HepG2 (cell line): ENCODE results near the gene WDFY1. TPM values are rescaled to one million over a fixed set of nuclear protein-coding genes. Genes with fewer than 3 reads are reported as not detected.
A peak's percentile ranks its signal among the peaks of the same experiment; 100 is the strongest.

Source experiments
- CENPX ChIP-seq: sonication (generic); formaldehyde crosslinking; IDR thresholded peaks from 2 replicates; pipeline ENCODE4 v1.9.0; 2021; ENCODE audit warnings: mild to moderate bottlenecking, missing genetic modification reagents, moderate library complexity
- CHCHD3 ChIP-seq: sonication (generic); formaldehyde crosslinking; IDR thresholded peaks from 2 replicates; pipeline ENCODE4 v1.8.0; 2022; ENCODE audit warnings: mild to moderate bottlenecking, missing genetic modification reagents, moderate library complexity
- HNF4A ChIP-seq: sonication (generic); formaldehyde crosslinking; IDR thresholded peaks from 2 replicates; pipeline ENCODE4 v1.4.0; 2020; ENCODE audit warnings: missing genetic modification reagents
- MTA3 ChIP-seq: sonication (generic); formaldehyde crosslinking; IDR thresholded peaks from 2 replicates; pipeline ENCODE4 v1.4.0; 2020; ENCODE audit warnings: missing genetic modification reagents
- MXI1 ChIP-seq: IDR thresholded peaks from 3 replicates; pipeline ENCODE4 v1.6.1; 2012; ENCODE audit warnings: low read depth, low read length, inconsistent platforms, borderline replicate concordance
- NFE2 ChIP-seq: sonication (generic); formaldehyde crosslinking; IDR thresholded peaks from 2 replicates; pipeline ENCODE4 v1.4.0; 2020; ENCODE audit warnings: missing genetic modification reagents
- NR1H2 ChIP-seq: sonication (generic); formaldehyde crosslinking; IDR thresholded peaks from 2 replicates; pipeline ENCODE4 v1.8.1; 2022; ENCODE audit warnings: low read depth, missing genetic modification reagents, borderline replicate concordance
- NR2F6 ChIP-seq, 2 experiments: IDR thresholded peaks; 2 replicates each; pipeline ENCODE4 v1.6.1; 2016; ENCODE audit warnings: antibody characterized with exemption in 1 of 2, mild to moderate bottlenecking in 1 of 2
- PAWR ChIP-seq: sonication (generic); formaldehyde crosslinking; IDR thresholded peaks from 2 replicates; pipeline ENCODE4 v1.4.0; 2020; ENCODE audit warnings: missing genetic modification reagents, mild to moderate bottlenecking, borderline replicate concordance
- RELA ChIP-seq: sonication (generic); formaldehyde crosslinking; IDR thresholded peaks from 2 replicates; pipeline ENCODE4 v1.4.0; 2020; ENCODE audit warnings: missing genetic modification reagents
- SIN3A ChIP-seq: IDR thresholded peaks from 2 replicates; pipeline ENCODE4 v1.6.1; 2011; ENCODE audit warnings: low read depth, mild to moderate bottlenecking, control low read depth, low read length, borderline replicate concordance
- SOX6 ChIP-seq, 2 experiments: fragments of 450-650 bp in 1 of 2; sonication (generic) in 1 of 2; formaldehyde crosslinking in 1 of 2; IDR thresholded peaks; 2 replicates each; pipeline versions ENCODE4 v1.4.0 to v1.6.1; 2017 to 2020; ENCODE audit warnings: antibody characterized with exemption in 1 of 2, mild to moderate bottlenecking in 1 of 2, missing genetic modification reagents in 1 of 2
- ZBTB33 ChIP-seq: sonication (generic); formaldehyde crosslinking; IDR thresholded peaks from 2 replicates; pipeline ENCODE4 v1.4.0; 2020; ENCODE audit warnings: missing genetic modification reagents
- ZEB1 ChIP-seq: IDR thresholded peaks from 2 replicates; pipeline ENCODE4 v1.6.1; 2012; ENCODE audit warnings: mild to moderate bottlenecking, low read depth, inconsistent platforms; ENCODE audit not compliant: insufficient replicate concordance
- ZFP37 ChIP-seq: sonication (generic); formaldehyde crosslinking; IDR thresholded peaks from 2 replicates; pipeline ENCODE4 v1.4.0; 2020; ENCODE audit warnings: missing genetic modification reagents, borderline replicate concordance
- ZNF121 ChIP-seq: sonication (generic); formaldehyde crosslinking; IDR thresholded peaks from 2 replicates; pipeline ENCODE4 v1.5.0; 2020; ENCODE audit warnings: mild to moderate bottlenecking, missing genetic modification reagents
- ZNF773 ChIP-seq: sonication (generic); formaldehyde crosslinking; IDR thresholded peaks from 2 replicates; pipeline ENCODE4 v1.4.0; 2020; ENCODE audit warnings: missing genetic modification reagents, borderline replicate concordance
- ZNF792 ChIP-seq: IDR thresholded peaks from 2 replicates; pipeline ENCODE4 v1.6.1; 2016
- ZNF816 ChIP-seq: sonication (generic); formaldehyde crosslinking; IDR thresholded peaks from 2 replicates; pipeline ENCODE4 v1.8.0; 2022; ENCODE audit warnings: missing genetic modification reagents, mild to moderate bottlenecking, borderline replicate concordance
- ZNF883 ChIP-seq: sonication (generic); formaldehyde crosslinking; IDR thresholded peaks from 2 replicates; pipeline ENCODE4 v1.5.1; 2020; ENCODE audit warnings: mild to moderate bottlenecking, missing genetic modification reagents; ENCODE audit errors: not compliant biosample characterization
- ZSCAN12 ChIP-seq: sonication (generic); formaldehyde crosslinking; IDR thresholded peaks from 2 replicates; pipeline ENCODE4 v1.9.0; 2021; ENCODE audit warnings: mild to moderate bottlenecking, missing genetic modification reagents
- polyA plus RNA-seq, 8 experiments: library from polyadenylated mRNA; depleted of rRNA in 3 of 8; stranded (reverse) in 7 of 8; unstranded in 1 of 8; fragments of >200 nt; fragmentation: Illumina TruSeq in 4 of 8; extraction: Trizol in 4 of 8; gene quantifications; 2 replicates each; pipeline versions ENCODE4 v1.2.1 to v1.2.3, GENCODE V29; 2011 to 2016; ENCODE audit warnings: low read depth in 4 of 8, missing spikeins in 1 of 8, mixed read lengths in 1 of 8; ENCODE audit not compliant: insufficient read depth in 1 of 8
- total RNA-seq, 5 experiments: library from RNA; depleted of rRNA; stranded (reverse); fragments of >200 nt; fragmentation: Illumina TruSeq; extraction: Trizol; gene quantifications; 2 replicates each; pipeline ENCODE4 v1.2.3, GENCODE V29; 2016; ENCODE audit warnings: low read depth in 1 of 5
- TF ChIP-seq, protein P1 (sequence below): sonication (generic); formaldehyde crosslinking; IDR thresholded peaks from 2 replicates; pipeline ENCODE4 v1.5.1; 2020; ENCODE audit warnings: missing genetic modification reagents, mild to moderate bottlenecking, borderline replicate concordance
- TF ChIP-seq, protein P2 (sequence below): sonication (generic); formaldehyde crosslinking; IDR thresholded peaks from 2 replicates; pipeline ENCODE4 v1.4.0; 2020; ENCODE audit warnings: missing genetic modification reagents, borderline replicate concordance

The WDFY1 gene
- total and polyA plus RNA-seq, 2 of the 13 experiments (the other 11 are each of a cell fraction or from before 2014, with no cell fraction given): 77.0 to 78.4 TPM

GRCh38 chr2:223957092-223957851 lies 12.1 kb upstream of the WDFY1 start, which contains the start of gene MRPL44 (continued):
- TF ChIP-seq ZNF773 (peak; percentile 83; the same call in 1 of the 2 replicates), ZNF792 (peak; percentile 97), RELA (CRISPR knock-in tag) (peak; percentile 96), ZEB1 (peak; percentile 94), NFE2 (CRISPR knock-in tag) (0 out of 2 replicates have a peak, but pooled peaks have one; percentile 35), CHCHD3 (CRISPR knock-in tag) (peak; percentile 57; the same call in 1 of the 2 replicates), SIN3A (peak; percentile 99), ZBTB33 (CRISPR knock-in tag) (peak; percentile 89), NR1H2 (CRISPR knock-in tag) (no peak; the same call in 1 of the 2 replicates), ZNF121 (CRISPR knock-in tag) (peak; percentile 89), ZSCAN12 (0 out of 2 replicates have a peak, but pooled peaks have one; percentile 73), NR2F6 (IDR thresholded peaks at IDR 0.05) (peak; percentile 60; the same call in 1 of the 2 replicates), NR2F6 (CRISPR knock-in tag; IDR thresholded peaks at IDR 0.05) (peak; percentile 76; the same call in 1 of the 2 replicates), ZNF816 (CRISPR knock-in tag) (peak; percentile 99), MXI1 (peak; percentile 93), ZFP37 (CRISPR knock-in tag) (peak; percentile 94), ZNF883 (CRISPR knock-in tag) (peak; percentile 98), SOX6 (IDR thresholded peaks at IDR 0.05) (no peak), SOX6 (CRISPR knock-in tag; IDR thresholded peaks at IDR 0.05) (peak; percentile 87), HNF4A (CRISPR knock-in tag) (peak; percentile 59), PAWR (CRISPR knock-in tag) (peak; percentile 96), CENPX (CRISPR knock-in tag) (no peak), MTA3 (CRISPR knock-in tag) (no peak)
- TF ChIP-seq, protein P1, sequence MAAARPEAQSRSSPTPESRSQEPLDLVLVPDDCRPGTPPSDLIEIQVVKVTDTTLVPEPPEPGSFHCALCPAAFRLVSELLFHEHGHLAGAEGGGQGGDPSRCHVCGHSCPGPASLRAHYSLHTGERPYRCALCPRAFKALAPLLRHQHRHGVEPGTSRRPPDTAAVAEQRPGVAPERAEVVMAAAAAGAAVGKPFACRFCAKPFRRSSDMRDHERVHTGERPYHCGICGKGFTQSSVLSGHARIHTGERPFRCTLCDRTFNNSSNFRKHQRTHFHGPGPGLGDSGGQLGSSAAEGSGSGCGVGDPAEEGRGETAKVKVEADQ (CRISPR knock-in tag): peak; percentile 99
- TF ChIP-seq, protein P2, sequence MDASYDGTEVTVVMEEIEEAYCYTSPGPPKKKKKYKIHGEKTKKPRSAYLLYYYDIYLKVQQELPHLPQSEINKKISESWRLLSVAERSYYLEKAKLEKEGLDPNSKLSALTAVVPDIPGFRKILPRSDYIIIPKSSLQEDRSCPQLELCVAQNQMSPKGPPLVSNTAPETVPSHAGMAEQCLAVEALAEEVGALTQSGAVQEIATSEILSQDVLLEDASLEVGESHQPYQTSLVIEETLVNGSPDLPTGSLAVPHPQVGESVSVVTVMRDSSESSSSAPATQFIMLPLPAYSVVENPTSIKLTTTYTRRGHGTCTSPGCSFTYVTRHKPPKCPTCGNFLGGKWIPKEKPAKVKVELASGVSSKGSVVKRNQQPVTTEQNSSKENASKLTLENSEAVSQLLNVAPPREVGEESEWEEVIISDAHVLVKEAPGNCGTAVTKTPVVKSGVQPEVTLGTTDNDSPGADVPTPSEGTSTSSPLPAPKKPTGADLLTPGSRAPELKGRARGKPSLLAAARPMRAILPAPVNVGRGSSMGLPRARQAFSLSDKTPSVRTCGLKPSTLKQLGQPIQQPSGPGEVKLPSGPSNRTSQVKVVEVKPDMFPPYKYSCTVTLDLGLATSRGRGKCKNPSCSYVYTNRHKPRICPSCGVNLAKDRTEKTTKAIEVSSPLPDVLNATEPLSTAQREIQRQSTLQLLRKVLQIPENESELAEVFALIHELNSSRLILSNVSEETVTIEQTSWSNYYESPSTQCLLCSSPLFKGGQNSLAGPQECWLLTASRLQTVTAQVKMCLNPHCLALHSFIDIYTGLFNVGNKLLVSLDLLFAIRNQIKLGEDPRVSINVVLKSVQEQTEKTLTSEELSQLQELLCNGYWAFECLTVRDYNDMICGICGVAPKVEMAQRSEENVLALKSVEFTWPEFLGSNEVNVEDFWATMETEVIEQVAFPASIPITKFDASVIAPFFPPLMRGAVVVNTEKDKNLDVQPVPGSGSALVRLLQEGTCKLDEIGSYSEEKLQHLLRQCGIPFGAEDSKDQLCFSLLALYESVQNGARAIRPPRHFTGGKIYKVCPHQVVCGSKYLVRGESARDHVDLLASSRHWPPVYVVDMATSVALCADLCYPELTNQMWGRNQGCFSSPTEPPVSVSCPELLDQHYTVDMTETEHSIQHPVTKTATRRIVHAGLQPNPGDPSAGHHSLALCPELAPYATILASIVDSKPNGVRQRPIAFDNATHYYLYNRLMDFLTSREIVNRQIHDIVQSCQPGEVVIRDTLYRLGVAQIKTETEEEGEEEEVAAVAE: peak; percentile 97
